Smooth muscle cell of the brain vasculature (primary cell): Measurements from ENCODE around the gene ECI1.
"Not testable (repeated sequence)": the region's sequence is repeated elsewhere in the genome, so short reads cannot be mapped to it uniquely, and the experiment has no call there.

Experiments
- DNase-seq: peaks from one replicate; pipeline ENCODE4 v3.0.0-alpha.2; 2012; ENCODE audit warnings: low read depth, low spot score

ECI1 gene

GRCh38 chr16:2253293-2253692 is 1.9 kb upstream of the ECI1 start:
- DNase-seq = no peak

- DNase-seq = no peak
Measured at GRCh38 chr16:2252806-2253148, 1.4 kb upstream of the ECI1 start.

DNA sequence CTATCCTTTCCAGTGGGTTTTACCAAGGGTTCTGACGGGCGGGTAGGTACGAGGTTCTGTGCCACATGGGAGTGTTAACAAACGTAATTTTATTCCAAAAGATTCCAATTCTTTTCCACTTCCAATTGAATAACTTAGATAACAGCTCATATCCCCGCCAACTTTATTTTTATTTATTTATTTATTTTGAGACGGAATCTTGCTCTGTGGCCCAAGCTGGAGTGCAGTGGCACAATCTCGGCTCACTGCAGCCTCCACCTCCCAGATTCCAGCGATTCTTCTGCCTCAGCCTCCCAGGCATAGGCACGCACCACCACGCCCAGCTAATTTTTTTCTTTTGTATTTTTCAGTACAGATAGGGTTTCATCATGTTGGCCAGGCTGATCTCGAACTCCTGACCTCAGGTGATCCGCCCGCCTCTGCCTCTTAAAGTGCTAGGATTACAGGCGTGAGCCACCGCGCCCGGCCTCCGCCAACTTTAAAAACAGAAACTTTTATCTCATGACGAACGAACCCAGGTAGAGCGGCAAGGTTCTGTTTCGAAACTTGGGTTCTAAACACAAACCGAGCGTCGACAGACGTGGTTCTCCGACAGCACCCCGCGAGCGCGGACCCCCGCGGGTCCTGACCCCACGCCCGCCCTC is 613 bp downstream of the ECI1 start:
- DNase-seq = no peak

GRCh38 chr16:2246301-2246885 is 5.0 kb downstream of the ECI1 start:
- no peak for DNase-seq

- DNase-seq = no peak
Measured at GRCh38 chr16:2244926-2245795, 6.2 kb downstream of the ECI1 start.

DNA sequence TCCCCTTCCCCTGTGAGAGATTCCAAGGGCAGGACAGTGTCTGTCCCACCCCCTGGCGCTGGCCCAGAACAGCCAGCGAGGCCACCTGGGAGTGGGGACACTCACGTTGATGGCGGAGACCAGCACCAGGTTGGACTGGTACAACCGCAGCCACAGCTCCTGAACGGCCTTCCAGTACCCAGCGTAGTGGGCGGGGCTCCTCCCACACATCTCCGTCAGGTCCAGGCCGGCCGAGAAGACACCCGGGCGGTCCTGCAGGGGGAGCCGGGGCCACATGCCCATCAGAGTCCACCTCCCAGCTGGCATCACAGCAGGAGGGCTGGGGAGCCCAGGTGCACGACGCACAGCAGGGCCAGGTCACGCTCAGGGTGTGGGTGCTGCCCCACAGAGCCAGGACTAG is 7.1 kb downstream of the ECI1 start:
- no peak for DNase-seq

DNA sequence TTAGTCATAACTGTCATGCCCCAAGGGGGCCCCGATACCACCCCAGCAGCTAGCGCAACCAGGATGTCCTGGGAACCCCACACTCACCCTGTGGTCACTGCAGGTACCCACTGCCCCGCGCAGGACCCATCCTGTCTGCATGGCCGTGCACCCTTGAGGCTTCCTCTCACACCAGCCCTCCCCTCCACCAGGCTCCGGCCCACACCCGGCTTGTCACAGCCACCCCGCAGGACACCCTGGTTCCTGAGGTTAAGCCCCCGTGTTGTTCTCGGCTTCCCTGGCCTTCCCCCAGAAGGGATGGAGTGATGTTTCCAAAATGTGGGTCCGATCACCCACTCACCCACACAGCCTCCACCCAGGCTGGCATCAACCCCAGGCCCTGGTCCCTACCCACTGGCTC is 7.6 kb downstream of the ECI1 start:
- no peak for DNase-seq

GRCh38 chr16:2243031-2243528 is 8.3 kb downstream of the ECI1 start:
- DNase-seq = no peak

GRCh38 chr16:2242598-2242997 is 8.8 kb downstream of the ECI1 start:
- no peak for DNase-seq

GRCh38 chr16:2240331-2240730 is 11.1 kb downstream of the ECI1 start:
- DNase-seq = not testable (repeated sequence)

GRCh38 chr16:2238838-2239675 is 12.3 kb downstream of the ECI1 start:
- no peak for DNase-seq

DNA sequence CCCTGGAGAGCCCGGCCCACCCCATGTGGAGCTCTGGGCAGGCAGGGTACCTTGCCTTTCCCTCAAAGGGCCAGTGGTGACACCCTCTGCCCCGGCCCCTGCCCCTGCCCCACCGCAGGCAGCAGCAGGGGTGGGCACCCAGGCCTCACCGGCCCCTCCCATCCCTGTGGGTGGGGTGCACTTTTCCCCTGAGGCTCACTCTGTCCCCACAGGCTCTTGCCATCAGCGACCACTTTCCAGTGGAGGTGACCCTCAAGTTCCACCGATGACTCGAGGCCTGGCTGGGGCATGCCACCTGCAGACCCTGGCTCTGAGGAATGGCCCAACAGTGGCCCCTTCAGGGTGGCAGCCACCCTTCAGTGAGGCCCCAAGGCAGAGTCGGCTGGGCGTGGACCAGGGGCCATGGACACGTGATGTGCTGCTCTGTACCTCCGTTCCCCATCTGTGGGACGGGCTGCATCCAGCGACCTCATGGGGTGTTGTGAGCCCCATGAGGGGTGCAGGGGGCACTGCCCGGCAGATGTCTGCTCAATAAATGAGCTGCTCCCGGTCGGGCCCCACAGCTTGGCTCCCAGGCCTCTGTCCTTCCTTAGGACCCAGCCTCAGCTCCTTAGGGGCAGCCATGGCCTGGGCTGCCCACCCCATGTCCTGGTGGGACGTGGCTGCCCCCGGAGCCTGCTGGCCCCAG is 13.1 kb downstream of the ECI1 start:
- DNase-seq = no peak

GRCh38 chr16:2237493-2238149 is 13.8 kb downstream of the ECI1 start:
- DNase-seq = no peak

GRCh38 chr16:2237102-2237482 is 14.3 kb downstream of the ECI1 start:
- DNase-seq = no peak

DNA sequence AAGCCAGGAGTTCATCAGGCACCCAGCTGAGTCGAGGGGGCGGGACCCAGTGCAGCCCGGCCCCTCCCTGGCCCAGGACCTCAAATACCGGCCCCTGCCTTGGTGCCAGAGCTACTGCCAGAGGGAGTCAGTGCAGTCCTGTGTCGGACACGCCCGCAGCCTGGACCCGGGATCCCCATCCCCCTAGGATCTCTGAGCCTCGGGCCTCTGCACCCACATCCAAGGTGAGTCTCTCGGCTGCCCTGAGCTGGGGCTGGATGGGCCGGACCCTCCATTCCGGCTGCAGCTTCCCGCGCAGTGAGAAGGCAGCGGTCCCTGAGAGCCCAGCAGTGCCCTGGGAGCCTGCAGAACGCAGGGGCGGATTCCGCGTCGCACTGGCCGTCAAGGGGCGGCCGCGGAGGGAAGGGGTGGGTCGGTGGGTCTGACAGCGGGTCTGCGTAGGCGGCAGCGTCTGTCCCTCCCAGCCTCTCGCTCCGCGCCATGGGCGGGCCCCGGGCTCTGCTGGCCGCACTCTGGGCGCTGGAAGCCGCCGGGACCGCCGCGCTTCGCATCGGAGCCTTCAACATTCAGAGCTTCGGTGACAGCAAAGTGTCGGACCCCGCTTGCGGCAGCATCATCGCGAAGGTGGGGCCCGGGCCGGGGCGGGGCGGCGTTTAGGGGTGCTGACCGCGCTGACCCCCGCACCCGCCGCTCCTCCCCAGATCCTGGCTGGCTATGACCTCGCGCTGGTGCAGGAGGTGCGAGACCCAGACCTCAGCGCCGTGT is 14.9 kb downstream of the ECI1 start, which contains the start of gene DNASE1L2:
TSS of gene DNASE1L2 (plus strand) at position 108 of the 765 bp plus-strand sequence. CDS start at position 481, 373 bp downstream.
- DNase-seq = no peak

GRCh38 chr16:2235695-2236336 is 15.6 kb downstream of the ECI1 start:
- DNase-seq = no peak

DNA sequence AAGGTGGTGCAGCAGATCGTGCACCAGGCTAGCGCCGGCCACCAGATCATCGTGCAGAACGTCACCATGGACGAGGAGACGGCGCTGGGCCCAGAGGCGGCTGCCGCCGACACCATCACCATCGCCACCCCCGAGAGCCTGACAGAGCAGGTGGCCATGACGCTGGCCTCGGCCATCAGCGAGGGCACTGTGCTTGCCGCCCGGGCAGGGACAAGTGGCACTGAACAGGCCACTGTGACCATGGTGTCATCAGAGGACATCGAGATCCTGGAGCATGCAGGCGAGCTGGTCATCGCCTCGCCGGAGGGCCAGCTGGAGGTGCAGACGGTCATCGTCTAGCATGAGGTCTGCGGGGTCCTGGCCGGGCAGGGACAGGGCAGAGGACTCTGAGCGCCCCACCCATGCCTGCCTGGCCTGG is 16.1 kb downstream of the ECI1 start:
- no peak for DNase-seq

- no peak for DNase-seq
Measured at GRCh38 chr16:2234813-2235170, 16.6 kb downstream of the ECI1 start.
